Head of caudate nucleus (tissue), 42 donors: ENCODE results near the gene COL20A1.
"Not testable (repeated sequence)": the region's sequence is repeated elsewhere in the genome, so short reads cannot be mapped to it uniquely, and the experiment has no call there.

ENCODE experiments used
- DNase-seq, 42 donors: peaks; one replicate each; pipeline versions ENCODE4 v3.0.0 to v3.0.0-alpha.2; 2020 to 2021; ENCODE audit warnings: mixed read lengths in 7 of 42
- intact Hi-C: fragments of 100-400 bp; cut with DNase I; formaldehyde crosslinking; loops from one replicate; pipeline ENCODE4 v1.15.0; 2022

Gene COL20A1

GRCh38 chr20:63298731-63299312, 5.8 kb downstream of the COL20A1 start:
- DNase-seq: no peak
- intact Hi-C loops: no loop called here

DNA sequence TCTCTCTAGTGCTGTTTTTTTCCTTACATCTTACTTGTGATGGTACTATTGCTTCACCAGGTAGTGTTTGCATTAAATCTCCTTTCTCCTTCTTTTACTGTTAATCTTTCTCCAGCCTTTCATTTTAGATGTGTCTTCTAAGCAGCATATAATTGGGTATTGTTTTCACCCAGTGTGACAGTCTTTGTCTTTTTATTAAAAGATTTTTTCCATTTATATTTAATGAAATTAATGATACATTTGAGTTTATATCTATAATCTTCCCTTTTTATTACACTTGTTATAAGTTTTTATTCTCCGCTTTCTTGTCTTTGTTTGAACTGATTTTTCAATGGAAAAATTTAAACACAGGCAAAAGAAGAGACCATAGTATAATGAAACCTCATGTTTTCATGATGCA, 8.7 kb downstream of the COL20A1 start:
- intact Hi-C loops: no loop called here
- no peak for DNase-seq

DNA sequence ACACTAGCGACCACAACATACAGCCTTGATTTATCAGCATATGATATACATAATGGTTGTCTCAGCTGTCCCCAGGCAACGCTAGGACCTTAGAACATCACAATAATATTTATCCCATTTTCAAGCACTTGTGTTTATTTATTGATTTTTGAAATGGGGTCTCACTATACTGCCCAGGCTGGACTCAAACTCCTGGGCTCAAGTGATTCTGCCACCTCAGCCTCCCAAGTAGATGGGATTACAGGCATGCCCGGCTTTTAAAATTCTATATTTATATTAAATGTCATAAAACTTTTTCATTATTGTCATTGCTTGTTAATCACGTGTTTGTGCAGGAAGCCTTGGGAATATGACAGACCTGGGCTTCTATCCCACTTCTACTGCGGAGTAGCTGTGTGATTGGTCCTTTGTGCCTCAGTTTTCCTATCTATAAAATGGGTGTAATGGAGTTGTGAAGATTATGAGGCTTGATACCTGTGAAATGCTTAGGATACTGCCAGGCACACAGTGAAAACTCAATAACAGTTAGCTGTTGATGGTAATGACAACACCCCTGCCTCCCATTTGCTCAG, 10.2 kb downstream of the COL20A1 start:
- no peak for DNase-seq
- intact Hi-C loops: no loop called here

- no peak for DNase-seq
- intact Hi-C loops: loop anchor here (5.0 kb wide), 1 partner anchor 77 kb away; no protein-coding TSS in a partner anchor
Measured at GRCh38 chr20:63305393-63305792, 12.4 kb downstream of the COL20A1 start.

- not testable (repeated sequence) for DNase-seq
- intact Hi-C loops: loop anchor here (5.0 kb wide), 1 partner anchor 76 kb away; no protein-coding TSS in a partner anchor
Measured at GRCh38 chr20:63305933-63306672, 13.1 kb downstream of the COL20A1 start.

- intact Hi-C loops: loop anchor here (5.0 kb wide), 1 partner anchor 75 kb away; no protein-coding TSS in a partner anchor
- DNase-seq: no peak
Measured at GRCh38 chr20:63306673-63307537, 13.9 kb downstream of the COL20A1 start.

GRCh38 chr20:63307538-63308217, 14.7 kb downstream of the COL20A1 start:
- intact Hi-C loops: loop anchor here (5.0 kb wide), 1 partner anchor 75 kb away; no protein-coding TSS in a partner anchor
- DNase-seq: no peak

GRCh38 chr20:63308218-63308911, 15.4 kb downstream of the COL20A1 start:
- intact Hi-C loops: loop anchor here (5.0 kb wide), 1 partner anchor 74 kb away; no protein-coding TSS in a partner anchor
- no peak for DNase-seq

- peak in 37 of 42 donors; percentile 21 to 78 (median 44) for DNase-seq
- intact Hi-C loops: loop anchor here (5.0 kb wide), 1 partner anchor 73 kb away; no protein-coding TSS in a partner anchor
Measured at GRCh38 chr20:63309261-63310071, 16.5 kb downstream of the COL20A1 start.

GRCh38 chr20:63310265-63310991, 17.4 kb downstream of the COL20A1 start:
- DNase-seq: no peak
- intact Hi-C loops: no loop called here

DNA sequence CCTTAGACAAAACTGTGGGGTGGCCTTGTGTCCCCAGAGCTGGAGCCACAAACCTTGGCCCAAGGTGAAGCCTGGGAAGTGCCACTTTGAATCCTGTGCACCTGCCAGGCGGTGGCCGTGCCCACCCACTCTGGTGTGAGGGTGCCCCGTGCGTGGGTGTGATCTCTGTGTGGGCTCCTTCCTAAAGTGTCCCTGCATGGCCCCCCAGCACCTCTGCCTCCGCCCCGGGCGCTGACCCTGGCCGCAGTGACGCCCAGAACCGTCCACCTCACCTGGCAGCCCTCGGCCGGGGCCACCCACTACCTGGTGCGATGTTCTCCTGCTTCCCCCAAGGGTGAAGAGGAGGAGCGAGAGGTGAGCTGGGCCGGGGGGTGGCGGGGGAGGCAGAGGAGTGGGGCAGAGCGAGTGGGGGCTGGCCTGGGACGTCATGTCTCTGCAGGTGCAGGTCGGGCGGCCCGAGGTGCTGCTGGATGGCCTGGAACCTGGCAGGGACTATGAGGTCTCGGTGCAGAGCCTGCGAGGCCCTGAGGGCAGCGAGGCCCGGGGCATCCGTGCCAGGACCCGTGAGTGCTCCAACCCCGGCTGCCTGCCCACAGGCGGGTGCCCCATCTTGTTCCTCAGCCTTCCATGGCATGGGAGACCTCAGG, 18.3 kb downstream of the COL20A1 start:
- intact Hi-C loops: no loop called here
- no peak for DNase-seq

DNA sequence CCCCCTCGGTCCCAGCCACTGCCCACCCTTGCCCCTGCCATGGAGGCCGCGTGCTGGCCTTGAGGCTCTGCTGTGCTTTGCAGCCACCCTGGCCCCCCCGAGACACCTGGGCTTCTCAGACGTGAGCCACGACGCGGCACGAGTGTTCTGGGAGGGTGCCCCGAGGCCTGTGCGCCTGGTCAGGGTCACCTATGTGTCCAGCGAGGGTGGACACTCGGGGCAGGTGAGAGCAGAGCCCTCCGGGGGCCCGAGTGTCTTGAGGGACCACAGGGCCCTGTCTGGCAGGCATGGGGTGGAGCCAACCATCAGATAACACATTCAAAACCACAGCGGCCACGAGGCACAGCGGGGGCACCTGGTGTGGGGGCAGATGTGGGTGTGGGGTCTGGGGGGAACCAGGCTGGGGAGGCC, 18.9 kb downstream of the COL20A1 start:
- intact Hi-C loops: no loop called here
- no peak for DNase-seq

DNA sequence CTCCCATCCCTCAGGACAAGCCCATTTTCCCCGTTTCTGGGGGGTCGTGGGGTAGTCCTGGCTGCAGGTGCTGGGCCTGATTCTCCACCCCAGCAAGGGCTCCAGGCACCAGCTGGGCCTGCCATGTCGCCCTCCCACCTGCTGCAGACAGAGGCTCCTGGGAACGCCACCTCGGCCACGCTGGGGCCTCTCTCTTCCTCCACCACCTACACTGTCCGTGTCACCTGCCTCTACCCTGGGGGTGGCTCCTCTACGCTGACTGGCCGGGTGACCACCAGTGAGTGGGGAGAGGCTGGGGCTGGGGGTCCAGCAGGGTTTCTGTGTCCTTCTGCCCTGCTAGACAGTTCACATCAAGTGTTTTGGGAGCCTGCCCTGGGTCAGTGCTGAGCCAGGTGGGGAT, 19.3 kb downstream of the COL20A1 start:
- intact Hi-C loops: no loop called here
- DNase-seq: no peak

GRCh38 chr20:63312690-63313348, 19.8 kb downstream of the COL20A1 start:
- peak in 11 of 42 donors; percentile 27 to 49 (median 37) for DNase-seq
- intact Hi-C loops: no loop called here

- intact Hi-C loops: no loop called here
- no peak for DNase-seq
Measured at GRCh38 chr20:63313349-63314014, 20.5 kb downstream of the COL20A1 start.
